Stimulated activated CD4-positive, alpha-beta T cell treated with anti-CD3 and anti-CD28 coated beads, Interleukin-15, amount 100 ng/mL, for 24 hours (primary cell): ENCODE measurements around the gene LCNL1.
A peak's percentile ranks its signal among the peaks of the same experiment; 100 is the strongest.

ENCODE experiments used
- DNase-seq: peaks from one replicate; pipeline ENCODE4 v3.0.0-alpha.2; 2020

LCNL1 gene

DNA sequence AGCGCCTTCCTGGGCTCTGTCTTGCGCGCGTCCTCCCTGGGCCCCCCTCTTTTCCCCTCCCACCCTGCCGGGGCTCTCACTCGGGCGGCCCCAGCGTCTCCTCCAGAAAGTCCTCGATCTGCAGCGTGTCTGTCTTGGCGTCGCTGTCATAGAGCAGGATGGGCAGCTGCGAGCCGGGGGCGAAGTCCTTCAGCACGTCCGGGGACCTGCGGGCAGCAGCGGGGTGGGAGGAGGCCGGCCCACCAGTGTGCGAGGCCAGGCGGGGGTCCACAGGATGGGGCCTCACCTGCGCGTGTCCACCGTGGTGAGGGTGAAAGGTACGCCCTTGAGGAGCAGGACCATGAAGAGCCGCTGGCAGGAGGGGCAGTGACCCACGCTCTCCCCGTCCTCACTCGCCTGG, 12.6 kb downstream of the LCNL1 start:
- no peak for DNase-seq

DNA sequence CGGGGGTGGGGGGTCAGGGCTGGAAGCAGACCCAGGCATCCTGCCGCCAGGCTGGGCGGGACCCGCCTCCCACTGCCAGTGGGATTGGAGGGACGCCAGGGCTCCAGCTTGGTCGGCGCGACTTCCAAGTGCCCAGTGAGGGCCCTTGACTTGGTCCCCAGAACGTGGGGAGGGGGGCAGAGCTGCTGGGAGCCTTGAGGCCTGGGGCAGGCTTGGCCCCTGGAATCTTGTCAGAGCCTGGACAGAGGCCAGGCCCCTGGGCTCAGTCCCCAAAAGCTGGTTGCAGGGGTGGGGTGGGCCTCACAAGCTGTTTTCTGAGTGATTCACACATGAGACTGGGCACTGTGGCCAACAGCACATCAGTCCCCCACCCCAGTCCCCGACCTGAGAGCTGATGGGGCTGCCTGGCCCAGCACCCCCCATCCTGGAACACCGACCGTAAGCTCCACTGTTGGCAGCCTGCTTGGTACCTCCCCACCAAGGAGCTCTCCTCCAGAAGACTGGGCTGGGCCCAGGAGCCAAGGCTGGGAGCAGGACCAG, 13.0 kb downstream of the LCNL1 start:
- DNase-seq = no peak

DNA sequence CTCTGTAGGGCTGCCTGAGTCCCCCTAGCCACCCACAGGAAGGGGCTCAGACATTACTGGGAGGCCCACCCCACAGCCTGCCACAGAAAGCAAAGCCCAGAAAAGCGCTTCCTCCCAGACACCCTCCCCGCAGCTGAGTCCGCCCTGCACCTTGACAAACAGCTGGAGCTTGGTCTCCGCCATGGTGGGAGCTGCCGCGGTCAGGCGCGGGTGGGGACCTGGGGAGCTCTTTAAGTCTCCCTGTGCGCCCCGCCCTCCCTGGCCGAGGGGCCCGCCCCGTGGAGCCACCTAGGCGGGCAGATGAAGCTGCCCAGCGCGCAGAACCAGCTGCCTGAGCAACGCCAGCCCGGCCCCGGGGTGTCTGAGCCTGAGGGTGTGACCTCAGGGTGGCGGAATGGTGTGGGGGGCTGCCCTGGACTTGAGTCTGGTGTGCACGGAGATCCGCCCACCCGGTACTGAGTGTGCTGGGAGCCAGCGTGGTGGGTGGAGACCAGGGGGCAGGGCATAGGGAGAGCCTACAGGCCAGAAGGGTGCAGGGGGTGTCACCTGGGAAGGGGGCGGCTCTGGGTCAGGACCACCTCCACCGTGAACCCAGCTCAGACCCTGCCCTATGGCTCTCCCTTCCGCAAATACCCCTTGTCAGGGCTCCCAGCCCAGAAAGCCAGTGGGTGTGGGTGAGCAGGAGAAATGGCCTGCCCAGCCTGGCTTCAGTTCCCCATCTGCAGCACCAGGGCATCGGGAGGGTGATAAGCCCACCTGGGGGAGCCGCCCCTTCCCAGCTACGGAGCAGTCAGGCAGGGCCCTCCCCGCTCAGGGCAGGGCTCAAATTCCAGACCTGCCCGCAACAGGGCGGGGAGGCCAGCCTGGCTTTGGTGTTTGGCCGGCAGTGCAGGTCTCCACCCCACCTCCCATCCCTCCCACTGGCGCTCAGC, 13.8 kb downstream of the LCNL1 start, which contains the start of gene CLIC3:
Gene CLIC3 (minus strand): TSS at position 208 of the 932 bp plus-strand sequence. CDS start 25 bp downstream, at position 183.
- DNase-seq = peak; percentile 51

DNA sequence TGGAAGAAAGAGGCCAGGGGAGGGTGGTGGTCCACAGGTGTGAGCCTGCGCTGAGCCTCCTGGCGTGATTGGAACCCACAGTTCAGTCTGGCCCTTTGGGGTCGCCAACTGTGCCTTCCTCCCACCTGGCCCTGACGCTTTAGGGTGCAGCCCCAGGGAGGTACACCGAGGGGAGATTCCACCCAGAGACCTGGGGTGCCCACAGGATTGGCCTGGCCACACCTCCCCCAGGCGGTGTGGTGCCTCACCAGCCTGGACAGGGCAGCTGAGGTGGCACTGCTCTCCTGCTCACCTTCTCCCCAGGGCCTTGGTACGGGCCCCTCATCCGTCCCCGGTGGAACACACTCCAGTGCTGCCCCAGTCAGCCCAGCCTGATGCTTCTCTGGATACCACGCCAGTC, 14.6 kb downstream of the LCNL1 start:
- DNase-seq = no peak

DNA sequence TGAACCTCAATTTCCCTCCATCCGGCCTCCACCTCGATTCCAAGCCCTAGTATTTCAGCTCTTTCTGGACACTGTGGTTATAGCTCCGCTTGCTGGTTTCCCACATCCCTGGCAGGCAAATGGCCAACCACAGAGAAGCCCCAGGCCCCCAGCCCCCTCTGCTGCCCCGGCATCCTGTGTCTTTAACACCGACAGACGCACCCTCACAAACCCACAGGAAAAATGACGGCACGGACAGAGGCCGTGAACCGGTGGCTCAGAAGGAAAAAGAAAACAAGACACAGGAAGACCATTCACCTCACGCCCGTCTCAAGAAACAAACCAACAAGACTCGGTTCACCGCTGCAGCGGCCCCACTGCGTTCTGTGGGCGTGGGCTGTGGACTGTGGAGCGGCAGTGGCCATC, 15.0 kb downstream of the LCNL1 start:
- no peak for DNase-seq

DNA sequence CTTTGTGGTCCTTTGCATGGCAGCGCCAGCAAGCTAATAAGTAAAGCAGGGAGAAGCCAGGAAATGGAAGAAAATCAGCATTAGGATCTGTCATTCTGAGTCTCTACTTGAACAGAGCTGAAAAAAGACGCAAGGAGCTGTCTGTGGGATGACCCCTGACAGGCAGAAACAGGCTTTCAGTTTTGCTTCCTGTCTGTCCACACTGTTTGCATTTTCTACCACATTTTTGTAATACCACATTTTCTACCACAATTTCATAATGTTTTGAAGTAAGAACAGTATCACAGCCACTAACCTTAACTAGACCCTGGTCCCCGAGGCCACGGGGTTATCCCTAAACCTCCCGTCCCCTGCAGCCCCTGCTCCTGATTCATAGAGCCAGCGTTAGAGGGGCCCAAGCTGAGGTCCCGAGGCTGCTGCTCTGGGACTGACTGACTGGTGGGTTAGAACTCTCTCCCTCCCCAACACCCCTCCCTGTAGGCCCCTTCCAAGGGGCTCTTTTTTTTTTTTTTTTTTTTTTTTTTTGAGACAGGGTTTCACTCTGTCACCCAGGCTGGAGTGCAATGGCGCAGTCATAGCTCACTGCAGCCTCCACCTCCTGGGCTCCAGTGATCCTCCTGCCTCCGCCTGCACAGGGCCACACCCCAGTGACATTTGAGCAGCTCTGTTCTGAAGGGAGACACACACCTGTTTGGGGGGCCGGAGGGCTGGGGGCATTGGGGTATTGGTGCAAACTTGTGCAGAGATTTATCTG, 17.6 kb downstream of the LCNL1 start:
- DNase-seq = peak; percentile 37

DNA sequence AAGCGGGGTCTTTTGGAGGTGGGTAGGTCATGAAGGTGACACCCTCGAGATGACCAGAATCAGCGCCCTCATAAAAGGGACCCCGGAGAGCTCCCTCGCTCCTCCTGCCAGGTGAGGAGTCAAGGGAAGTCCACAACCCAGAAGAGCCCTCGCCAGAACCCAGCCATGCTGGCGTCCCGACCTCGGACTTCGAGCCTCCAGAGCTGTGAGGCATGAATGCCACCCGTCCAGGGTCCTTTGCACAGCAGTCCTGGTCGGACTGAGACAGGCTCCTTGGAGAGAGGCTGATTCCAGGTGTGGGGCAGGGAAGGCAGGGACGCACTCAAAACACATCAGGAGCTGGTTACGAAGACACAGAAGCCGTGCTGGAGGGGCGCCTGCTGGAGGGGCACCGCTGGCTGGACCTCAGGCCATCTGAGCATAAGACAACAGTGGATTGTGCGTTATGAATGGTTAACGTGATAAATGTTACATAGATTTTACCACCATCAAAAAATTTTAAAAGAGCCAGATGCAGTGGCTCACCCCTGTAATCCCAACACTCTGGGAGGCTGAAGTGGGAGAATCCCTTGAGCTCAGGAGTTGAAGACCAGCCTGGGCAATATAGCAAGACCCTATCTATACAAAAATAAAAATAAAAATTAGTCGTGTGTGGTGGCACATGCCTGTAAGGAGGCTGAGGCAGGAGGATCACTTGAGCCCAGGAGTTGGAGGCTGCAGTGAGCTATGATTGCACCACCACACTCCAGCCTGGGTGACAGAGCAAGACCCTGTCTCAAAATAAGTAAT, 19.3 kb downstream of the LCNL1 start:
- no peak for DNase-seq

DNA sequence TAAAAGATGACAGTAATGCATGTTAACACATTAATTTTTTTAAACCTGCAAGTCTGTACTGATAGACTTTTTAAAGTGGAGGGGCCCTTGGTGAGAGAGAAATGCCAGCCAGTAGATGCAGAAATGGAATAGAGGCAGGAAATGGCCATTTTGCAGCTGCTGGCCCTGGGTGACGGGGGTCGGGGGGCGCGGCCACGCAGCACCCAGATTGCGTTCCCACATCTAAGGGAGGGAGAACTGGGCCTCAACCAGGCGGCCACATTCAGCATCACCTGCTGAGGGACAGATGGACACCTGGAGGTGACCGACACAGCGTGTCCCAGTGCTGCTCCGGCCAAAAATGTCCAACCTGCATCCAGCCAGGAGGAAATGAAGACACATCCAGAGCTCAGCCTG, 19.9 kb downstream of the LCNL1 start:
- DNase-seq = no peak

DNA sequence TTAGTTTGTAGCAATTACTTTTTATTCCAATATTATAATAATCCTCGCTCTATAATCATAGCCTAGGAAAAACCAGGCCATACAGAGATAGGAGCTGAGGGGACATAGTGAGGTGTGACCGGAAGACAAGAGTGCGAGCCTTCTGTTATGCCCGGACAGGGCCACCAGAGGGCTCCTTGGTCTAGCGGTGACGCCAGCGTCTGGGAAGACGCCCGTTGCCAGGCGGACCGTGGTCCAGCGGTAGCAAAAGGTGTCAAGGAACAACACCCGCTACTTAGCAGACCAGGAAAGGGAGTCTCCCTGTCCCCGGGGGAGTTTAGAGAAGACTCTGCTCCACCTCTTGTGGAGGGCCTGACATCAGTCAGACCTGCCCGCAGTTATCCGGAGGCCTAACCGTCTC, 21.5 kb downstream of the LCNL1 start:
- peak; percentile 26 for DNase-seq

DNA sequence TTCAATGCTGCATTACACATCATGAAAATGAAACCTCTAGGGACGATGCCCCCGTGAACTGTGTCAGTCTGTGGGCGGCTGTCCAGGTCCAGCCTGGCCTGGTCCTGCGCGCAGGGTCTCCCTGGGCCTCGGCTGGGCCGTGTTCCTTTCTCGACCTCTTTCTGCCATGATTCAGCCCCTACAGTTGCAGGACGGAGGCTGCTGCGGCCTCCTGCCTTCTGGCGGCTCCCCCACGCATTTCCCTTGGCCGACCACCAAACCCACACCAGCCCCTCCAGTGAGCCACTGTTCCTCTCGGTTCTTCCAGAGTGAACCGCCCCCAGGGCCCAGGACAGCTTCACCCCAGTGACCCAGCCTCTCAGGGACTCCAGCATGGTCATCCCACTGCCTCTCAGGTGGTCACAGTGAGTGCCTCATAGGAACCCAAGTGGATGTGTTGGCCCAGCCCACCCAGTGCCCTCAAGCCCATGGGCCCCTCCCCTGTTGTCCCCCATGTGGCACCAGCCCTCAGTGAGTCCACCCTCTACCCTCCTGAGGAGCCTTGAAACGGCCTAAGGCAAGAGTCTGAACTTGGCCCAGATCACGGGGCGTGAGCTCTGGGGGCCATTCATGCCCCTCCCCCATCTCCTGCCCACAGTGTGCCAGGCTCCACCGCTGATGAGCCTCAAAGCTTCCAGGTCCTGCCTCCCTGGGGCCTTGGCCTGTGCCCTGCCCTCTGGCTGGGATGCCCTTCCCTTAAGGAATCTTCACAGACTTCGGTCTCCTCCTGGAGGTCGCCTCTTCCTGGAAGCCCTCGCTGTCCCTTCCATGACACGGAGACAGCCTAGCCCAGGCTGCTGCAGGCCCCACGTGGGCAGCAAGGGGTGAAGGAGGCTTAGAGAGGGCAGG, 23.6 kb downstream of the LCNL1 start:
- no peak for DNase-seq

DNA sequence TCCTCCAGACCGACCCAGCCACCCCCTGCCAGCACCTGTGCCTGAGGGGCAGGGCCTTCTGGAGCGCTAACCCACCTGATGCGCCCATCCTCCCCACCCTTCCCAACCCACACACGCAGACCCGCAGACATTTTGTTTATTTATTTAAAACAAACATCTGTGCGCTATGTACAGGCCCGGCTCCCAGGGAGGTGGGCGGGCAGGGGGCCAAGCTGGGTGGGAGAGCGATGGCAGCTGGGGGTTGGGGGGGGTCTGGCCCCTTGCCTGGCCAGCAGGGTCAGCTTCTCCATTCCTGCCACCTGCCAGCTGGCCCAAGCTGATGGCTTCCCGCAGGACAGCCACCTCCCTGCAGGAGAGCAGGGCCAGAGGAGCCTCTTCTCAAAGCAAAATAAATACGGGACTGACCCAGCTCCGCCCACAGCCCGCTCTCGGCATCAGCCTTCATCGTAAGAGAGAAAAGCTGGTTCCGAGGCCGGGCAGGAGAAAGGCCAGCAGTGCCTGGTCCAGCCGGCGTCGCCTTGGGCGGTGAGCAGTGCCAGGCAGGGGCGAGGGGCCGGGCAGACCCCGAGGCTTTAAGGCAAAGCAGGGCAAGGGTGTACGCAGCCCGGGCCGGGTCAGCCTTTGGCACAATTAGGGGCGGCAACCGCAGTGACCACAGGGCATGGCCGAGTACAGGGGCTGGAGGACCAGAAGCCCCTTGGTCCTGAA, 24.5 kb downstream of the LCNL1 start:
- DNase-seq = no peak

DNA sequence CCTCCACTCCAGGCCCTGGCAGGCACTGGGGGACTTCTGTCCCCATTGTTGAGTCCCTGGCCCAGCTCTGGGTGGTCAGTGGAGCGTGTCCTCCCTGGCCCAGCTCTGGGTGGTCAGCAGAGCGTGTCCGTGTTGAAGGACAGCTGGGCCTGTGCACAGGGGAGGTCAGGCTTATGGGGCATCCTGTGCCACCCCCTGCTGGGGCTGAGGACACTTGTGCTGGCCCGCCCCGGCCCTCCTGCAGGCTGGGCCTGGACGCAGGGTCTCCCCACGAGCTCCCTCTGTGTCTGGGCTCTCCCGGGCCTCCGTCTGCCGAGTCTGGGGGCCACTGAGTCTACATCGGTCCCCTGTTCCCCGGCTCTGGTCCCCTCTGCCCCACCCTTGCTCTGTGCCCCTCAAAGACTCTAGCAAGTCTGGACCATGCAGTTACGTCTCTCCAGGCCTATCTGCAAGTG, 25.1 kb downstream of the LCNL1 start:
- no peak for DNase-seq

DNA sequence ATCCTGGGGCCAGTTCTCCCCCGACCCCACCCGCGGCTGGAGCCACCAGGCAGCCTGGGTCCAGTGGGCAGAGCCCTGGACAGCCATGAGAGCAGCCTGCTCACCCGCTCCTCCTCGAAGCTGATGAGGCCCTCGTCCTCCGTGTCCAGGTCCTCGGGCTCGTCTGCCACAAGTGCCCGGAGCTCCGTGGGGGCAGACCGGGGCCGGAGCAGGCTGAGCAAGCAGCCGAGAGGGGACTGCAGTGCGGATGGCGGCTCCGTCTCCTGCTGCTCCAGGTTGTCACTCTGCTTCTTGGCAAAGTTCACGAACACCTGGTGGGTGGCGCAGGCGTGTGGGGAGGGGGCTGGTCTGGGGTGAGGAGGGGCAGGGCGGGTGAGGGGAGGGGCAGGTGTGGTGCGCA, 25.5 kb downstream of the LCNL1 start:
- no peak for DNase-seq

DNA sequence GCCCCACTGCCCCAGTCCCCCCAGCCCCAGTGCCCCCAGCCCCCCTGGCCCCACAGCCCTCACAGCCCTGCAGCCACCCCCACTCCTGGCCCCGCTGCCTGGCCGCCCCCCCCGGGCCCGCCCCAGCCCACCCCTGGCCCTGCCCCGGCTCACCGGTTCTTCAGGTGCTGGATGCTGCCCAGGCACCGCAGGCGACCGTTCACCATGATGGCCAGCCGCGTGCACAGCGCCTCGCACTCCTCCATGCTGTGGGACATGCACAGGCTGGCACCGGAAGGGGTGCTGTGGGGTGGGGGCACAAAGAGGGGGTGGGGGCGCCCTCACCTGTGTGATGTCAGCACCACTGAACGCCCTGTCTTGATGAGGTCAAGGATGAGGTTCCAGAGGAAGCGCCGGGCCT, 26.4 kb downstream of the LCNL1 start:
- no peak for DNase-seq

DNA sequence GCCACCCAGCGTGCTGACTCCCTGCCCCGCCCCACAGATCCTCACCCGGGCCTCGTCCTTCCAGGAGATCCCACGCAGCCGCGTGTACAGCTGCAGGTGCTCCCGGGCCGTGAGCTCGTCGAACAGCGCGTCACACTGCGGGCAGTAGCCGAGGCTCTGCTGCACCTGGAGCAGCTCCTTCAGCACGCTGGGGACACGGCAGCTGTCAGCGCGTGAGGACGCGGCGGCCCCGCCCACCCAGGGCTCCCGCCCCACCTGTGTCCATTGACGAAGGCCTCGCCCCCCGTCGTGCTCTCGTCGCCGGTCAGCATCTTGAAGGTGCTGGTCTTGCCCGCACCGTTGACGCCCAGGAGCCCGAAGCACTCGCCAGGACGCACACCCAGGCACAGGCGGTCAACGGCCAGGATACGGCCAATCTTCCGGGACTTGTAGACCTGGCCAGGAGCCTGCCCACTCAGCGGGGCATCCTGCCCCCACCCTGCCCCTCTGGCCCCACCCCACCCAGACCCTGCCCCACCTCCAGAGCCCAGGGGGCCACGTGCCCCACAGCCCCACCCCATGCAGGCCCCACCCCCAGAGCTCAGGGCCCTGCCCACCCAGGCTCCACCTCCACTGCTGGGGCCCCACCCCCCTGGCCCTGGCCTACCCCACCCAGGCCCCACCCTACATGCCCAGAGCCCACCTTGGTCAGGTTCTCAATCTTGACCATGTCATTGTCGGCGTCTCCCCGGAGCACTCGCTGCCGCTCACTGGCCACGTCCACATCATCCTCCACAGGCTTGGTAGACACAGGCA, 27.3 kb downstream of the LCNL1 start:
- no peak for DNase-seq

DNA sequence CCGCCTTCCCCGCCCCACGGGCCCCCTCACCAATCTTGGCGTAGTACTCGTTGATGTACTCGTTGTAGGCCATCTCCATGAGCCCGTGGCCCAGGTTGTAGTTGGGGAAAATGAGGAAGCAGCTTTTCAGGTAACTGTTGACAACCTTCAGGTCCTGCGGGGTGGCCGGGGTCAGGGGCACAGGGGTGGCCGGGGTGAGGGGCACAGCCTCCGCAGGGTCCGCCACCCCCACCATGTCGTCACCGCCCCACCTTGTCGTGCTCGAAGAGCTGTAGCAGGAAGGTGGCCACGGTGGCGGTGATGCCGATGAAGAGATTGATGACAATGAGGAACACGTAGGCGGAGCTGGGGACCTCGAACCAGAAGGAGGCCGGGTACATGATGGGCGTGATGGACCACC, 28.4 kb downstream of the LCNL1 start:
- DNase-seq = no peak

DNA sequence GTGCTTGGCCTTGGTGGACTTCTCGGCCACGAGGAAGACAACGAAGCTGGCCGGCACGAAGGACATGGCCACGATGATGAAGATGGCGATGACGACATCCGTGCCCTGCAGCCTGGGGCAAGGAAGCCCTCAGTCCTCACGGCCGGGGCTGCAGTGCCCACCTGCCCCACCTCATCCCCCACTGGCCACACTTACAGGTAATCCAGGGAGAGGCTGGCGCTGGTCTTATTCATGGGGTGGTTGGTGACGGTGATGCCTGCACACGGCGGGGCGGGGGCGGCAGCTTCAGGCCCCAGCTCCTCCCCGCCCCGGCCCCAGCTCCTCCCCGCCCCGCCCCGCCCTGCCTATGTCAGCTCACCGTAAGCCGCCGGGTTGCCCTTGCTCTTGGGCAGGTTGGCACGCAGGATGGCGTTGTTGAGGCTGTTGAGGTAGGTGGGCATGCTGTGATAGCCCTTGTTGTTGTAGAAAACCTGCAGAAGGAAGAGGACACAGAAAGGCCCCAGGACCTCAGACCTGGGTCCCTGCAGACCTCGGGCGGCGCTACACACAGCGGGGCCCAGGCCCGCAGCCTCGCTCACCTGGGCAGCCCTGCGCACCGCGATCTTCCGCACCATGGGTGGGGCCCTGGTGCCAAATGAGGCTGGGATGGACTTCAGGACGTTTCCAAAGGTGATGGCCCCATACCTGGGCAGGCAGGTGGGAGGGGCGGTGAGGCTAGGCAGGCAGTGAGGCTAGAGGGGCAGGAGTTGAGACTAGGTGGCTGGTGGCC, 29.3 kb downstream of the LCNL1 start:
- no peak for DNase-seq

DNA sequence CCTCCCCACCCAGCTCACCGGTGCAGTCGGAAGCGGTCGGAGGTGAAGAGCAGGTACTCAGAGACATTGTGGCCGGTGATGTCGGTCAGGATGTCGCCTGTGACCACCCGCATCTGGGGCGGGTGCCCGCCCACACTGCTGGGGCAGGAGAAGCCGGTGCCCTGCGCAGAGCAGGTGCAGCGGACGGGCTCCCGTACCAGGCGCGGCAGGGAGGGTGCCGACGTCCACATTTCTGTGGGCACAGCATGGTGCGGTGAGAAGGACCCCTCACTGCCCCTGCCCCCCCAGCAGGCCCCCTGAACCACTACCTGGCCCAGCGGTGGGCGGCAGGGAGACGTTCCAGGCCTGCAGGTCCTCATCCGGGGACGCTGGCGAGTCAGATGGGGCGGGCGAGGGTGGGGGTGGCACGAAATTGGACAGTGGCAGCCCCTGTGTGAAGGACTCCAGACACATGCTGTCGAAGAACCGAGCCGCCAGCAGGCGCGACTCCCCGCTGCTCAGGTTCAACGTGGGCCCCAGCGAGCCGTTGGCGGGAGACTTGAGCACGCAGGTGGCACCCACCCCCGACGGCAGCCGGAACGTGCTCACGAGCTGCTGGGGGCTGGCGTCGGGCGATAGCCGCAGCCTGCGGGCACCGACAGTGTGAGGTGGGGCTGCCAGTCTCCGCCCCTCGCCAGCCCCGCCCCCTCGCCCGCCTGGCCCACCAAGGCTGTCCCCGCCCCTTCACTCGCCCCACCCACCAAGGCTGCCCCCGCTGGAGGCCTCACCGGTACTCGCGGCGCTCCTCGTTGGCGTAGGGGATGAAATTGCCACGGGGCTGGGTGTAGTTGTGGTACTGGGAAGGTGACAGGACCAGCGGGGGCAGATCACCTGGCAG, 30.1 kb downstream of the LCNL1 start:
- no peak for DNase-seq
